GM12873 (cell line): Measurements from ENCODE around the gene KRT77.

Experiments
- CTCF ChIP-seq: IDR thresholded peaks from 2 replicates; pipeline ENCODE4 v1.5.1; 2012; ENCODE audit warnings: low read depth, mild to moderate bottlenecking, moderate library complexity, low read length, control low read depth; ENCODE audit not compliant: insufficient read depth; ENCODE audit errors: missing control alignments

The KRT77 gene

GRCh38 chr12:52703424-52703823, at the start of gene KRT77:
Gene KRT77, minus strand, starts transcription at chr12:52703524. Its CDS starts 90 bp downstream, at chr12:52703434.
- no peak for TF ChIP-seq CTCF

GRCh38 chr12:52752516-52752915, 49.2 kb upstream of the KRT77 start:
- no peak for TF ChIP-seq CTCF

- no peak for TF ChIP-seq CTCF
These were observed 48.5 kb upstream of the KRT77 start for GRCh38 chr12:52751795-52752194.

GRCh38 chr12:52749827-52750226, 46.5 kb upstream of the KRT77 start:
- TF ChIP-seq CTCF = no peak

- TF ChIP-seq CTCF = no peak
These were observed 45.3 kb upstream of the KRT77 start for GRCh38 chr12:52748578-52748977.

GRCh38 chr12:52745554-52745953, 42.2 kb upstream of the KRT77 start:
- TF ChIP-seq CTCF = no peak

- TF ChIP-seq CTCF = no peak
These were observed 41.3 kb upstream of the KRT77 start for GRCh38 chr12:52744493-52745156.
